ENCODE data around the gene NUMB.

DNA sequence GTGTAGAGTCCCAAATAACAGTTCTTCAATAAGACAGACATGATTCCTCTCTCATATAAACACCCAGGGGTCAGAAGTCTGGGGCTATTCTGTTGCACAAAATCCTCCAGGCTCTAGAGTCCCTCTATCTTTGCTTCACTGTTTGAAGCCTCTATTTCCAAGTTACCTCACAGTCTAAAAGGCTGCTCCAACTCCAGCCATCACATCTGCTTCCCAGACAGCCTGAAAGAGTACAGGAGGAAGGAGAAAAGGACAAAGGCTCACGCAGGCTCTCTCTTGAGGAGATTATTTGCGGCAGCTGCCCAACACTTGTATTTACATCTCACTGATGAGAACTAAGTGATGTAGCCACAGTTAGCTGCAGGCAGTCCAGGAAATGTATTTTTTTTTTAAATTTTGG, 214.6 kb downstream of the NUMB start:
- TF ChIP-seq POLR2A (IDR thresholded peaks at IDR 0.05) = no peak
- TF ChIP-seq, protein P1, sequence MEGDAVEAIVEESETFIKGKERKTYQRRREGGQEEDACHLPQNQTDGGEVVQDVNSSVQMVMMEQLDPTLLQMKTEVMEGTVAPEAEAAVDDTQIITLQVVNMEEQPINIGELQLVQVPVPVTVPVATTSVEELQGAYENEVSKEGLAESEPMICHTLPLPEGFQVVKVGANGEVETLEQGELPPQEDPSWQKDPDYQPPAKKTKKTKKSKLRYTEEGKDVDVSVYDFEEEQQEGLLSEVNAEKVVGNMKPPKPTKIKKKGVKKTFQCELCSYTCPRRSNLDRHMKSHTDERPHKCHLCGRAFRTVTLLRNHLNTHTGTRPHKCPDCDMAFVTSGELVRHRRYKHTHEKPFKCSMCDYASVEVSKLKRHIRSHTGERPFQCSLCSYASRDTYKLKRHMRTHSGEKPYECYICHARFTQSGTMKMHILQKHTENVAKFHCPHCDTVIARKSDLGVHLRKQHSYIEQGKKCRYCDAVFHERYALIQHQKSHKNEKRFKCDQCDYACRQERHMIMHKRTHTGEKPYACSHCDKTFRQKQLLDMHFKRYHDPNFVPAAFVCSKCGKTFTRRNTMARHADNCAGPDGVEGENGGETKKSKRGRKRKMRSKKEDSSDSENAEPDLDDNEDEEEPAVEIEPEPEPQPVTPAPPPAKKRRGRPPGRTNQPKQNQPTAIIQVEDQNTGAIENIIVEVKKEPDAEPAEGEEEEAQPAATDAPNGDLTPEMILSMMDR (IDR thresholded peaks at IDR 0.05) = no peak
